ENCODE data around the gene MSH5.
A peak's percentile ranks its signal among the peaks of the same experiment; 100 is the strongest.

The MSH5 gene

GRCh38 chr6:31713991-31714684 is 25.7 kb upstream of the MSH5 start:
- no peak for TF ChIP-seq CTCF (conservative IDR thresholded peaks at IDR 0.05)
- H3K27ac ChIP-seq: no peak overlapping the region

DNA sequence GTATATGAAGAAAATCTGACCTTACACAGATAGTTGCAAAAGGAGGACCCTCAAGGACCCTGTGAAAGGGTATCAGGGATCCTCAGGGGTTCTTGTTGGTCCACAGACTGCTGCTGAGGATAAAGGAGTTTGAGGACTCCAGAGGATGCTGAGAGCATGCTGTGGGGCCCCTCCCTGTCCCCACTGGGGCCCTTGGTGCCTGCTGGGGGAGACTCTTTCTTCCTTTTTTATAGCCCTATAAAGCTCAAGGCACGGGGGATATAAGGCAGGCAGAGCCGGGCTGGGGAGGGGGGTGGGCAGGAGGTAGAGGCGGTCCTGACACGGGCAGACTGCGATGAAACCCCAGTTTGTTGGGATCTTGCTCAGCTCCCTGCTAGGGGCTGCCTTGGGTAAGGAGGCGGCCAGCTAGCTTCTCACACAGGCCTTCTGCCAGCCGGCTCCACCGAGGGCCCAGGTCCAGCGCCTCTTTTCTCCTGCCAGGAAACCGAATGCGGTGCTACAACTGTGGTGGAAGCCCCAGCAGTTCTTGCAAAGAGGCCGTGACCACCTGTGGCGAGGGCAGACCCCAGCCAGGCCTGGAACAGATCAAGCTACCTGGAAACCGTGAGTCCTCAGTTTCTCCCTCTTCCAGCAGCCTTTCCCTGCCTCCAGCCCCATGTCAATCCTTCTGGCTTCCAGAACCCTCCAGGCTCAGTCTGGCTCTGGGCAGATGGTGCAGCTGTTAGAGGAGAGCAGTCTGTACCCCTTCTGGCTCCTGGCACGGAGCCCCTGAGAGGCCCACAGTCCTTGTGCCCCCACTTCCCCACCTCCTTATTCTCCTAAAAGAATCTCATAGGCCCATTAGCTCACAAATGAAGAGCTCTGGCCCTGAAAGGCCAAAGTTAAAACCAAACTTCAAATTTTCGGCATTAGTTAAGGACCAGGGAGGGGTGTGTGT is 24.5 kb upstream of the MSH5 start, which contains the start of gene LY6G6D:
TSS of gene LY6G6D (plus strand) at position 327 of the 937 bp plus-strand sequence. CDS start at position 335, 8 bp downstream.
- TF ChIP-seq ZFX (IDR thresholded peaks at IDR 0.05) (no peak), CTCF (conservative IDR thresholded peaks at IDR 0.05) (no peak)
- H3K27ac ChIP-seq: no peak within 1 kb of the TSS

- TF ChIP-seq ZFX (IDR thresholded peaks at IDR 0.05) (0 out of 2 replicates have a peak, but pooled peaks have one; percentile 7), CTCF (conservative IDR thresholded peaks at IDR 0.05) (no peak; the same call in 1 of the 2 replicates)
These were observed 22.1 kb upstream of the MSH5 start for GRCh38 chr6:31717499-31718222.

GRCh38 chr6:31718265-31718664 is 21.5 kb upstream of the MSH5 start:
- peak overlapping the region; percentile 80 for H3K27ac ChIP-seq
- TF ChIP-seq CTCF (conservative IDR thresholded peaks at IDR 0.05): no peak
- no peak for TF ChIP-seq ZFX (IDR thresholded peaks at IDR 0.05)

More at GRCh38 chr6:31717499-31718222, 22.1 kb upstream of the MSH5 start:
- peak overlapping the region; percentile 80 for H3K27ac ChIP-seq

DNA sequence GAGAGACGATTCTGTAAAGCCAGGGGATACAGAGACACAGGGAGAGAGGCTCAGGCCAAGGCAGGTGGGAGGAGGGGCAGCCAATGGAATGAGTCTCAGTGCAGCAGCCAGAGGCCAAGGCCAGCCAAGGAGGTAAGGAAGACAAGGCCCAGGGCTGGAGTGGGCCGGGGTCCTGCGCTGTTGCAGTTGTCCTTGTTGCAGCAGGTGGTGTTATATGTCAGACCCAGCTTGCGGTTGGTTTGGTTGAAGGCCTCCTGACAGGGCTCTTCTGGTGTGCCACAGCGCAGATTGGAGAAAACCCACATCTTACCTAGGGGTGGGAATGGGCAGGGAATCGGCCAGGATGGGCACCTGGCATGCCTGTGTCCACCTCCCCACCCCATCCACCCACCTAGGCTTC is 20.8 kb upstream of the MSH5 start:
- TF ChIP-seq CTCF (conservative IDR thresholded peaks at IDR 0.05) (no peak), ZFX (IDR thresholded peaks at IDR 0.05) (no peak)
- peak overlapping the region; percentile 80 for H3K27ac ChIP-seq

DNA sequence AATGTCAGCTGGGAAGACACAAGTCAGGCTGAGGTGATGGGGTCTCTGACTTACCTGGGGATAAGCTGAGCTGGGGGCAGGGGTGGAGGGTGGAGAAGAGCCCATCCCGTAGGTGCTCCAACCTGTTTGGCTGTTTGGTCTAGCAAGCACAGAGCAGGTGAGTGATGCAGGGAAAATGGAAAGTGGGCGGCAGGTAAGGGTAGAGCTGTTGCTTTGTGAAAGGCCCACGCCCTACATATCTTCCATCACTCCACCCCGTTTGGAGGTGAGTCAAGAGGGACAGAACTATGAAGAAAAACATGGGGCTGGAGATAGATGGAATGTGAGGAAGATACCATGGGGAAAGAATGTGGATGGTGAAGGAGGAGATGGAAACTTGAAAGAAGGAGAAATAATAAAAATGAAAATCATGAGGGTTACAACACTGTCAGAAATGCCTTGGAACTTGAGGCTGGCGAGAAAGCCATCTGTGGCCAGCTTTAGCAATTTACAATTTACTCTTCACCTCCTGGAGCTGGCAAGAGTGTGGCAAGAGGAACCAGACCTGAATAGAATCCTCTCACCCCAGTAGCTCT is 19.5 kb upstream of the MSH5 start:
- 0 out of 2 replicates have a peak overlapping the region, but pooled peaks have one; percentile 80 for H3K27ac ChIP-seq
- TF ChIP-seq ZFX (IDR thresholded peaks at IDR 0.05) (no peak), CTCF (conservative IDR thresholded peaks at IDR 0.05) (no peak)

Measured in C4-2B (cell line).